MCF 10A (cell line): ENCODE data around the gene COL9A2. TPM values are rescaled to one million over a fixed set of nuclear protein-coding genes. Genes with fewer than 3 reads are reported as not detected.

Source experiments
- Bru-seq: library from RNA; stranded (reverse); fragments of 400-500 nt; gene quantifications from one replicate; lab custom pipeline; 2021; lab: Mats Ljungman, UMichigan
- BruChase-seq, 2 experiments: library from RNA; stranded (reverse); fragments of 400-500 nt; gene quantifications; one replicate each; lab custom pipeline; 2021; lab: Mats Ljungman, UMichigan
- BruUV-seq: library from RNA; stranded (reverse); fragments of 400-500 nt; replicated peaks from 2 replicates; lab custom pipeline; 2021; lab: Mats Ljungman, UMichigan
- CTCF ChIA-PET: fragments of 300-600 bp; sonication (Branson Sonifier 250); formaldehyde crosslinking; extraction: SDS; loops from one replicate; lab custom pipeline; 2021; ENCODE audit warnings: antibody characterized with exemption, inconsistent platforms; lab: Yijun Ruan, JAX
- POLR2A ChIA-PET: fragments of 300-600, 350-650 bp; sonication (Branson Sonifier 250); formaldehyde crosslinking; extraction: SDS; loops from one replicate; lab custom pipeline; 2020; ENCODE audit warnings: antibody characterized with exemption, inconsistent platforms; lab: Yijun Ruan, JAX
- DNase-seq: peaks from one replicate; pipeline ENCODE4 v3.0.0-alpha.2; 2018; ENCODE audit not compliant: unreplicated experiment
- H3K27ac Mint-ChIP-seq: one replicate; pipeline ENCODE4 v1.8.0; 2022; ENCODE audit warnings: mild to moderate bottlenecking, low read depth, mixed read lengths; ENCODE audit not compliant: unreplicated experiment
- H3K27me3 Mint-ChIP-seq: one replicate; pipeline ENCODE4 v1.8.0; 2022; ENCODE audit warnings: mixed read lengths; ENCODE audit not compliant: insufficient read depth, unreplicated experiment
- H3K36me3 Mint-ChIP-seq: one replicate; pipeline ENCODE4 v1.8.0; 2022; ENCODE audit warnings: mild to moderate bottlenecking, moderate library complexity, mixed read lengths; ENCODE audit not compliant: insufficient read depth, unreplicated experiment
- H3K4me1 Mint-ChIP-seq: one replicate; pipeline ENCODE4 v1.8.0; 2022; ENCODE audit warnings: mixed read lengths; ENCODE audit not compliant: insufficient read depth, unreplicated experiment
- H3K4me3 Mint-ChIP-seq: one replicate; pipeline ENCODE4 v1.8.0; 2022; ENCODE audit warnings: mild to moderate bottlenecking, moderate library complexity, mixed read lengths; ENCODE audit not compliant: unreplicated experiment
- H3K9me3 Mint-ChIP-seq: one replicate; pipeline ENCODE4 v1.8.0; 2022; ENCODE audit warnings: mixed read lengths; ENCODE audit not compliant: unreplicated experiment
- intact Hi-C: fragments of 100-400 bp; cut with micrococcal nuclease; formaldehyde crosslinking; loops from 2 replicates; pipeline ENCODE4 v1.14.1; 2022
- long read RNA-seq: library from polyadenylated mRNA; stranded (forward); transcript quantifications from one replicate; pipeline ENCODE4 v2.0.0, GENCODE V29; 2022
- total RNA-seq: library from RNA; stranded (reverse); gene quantifications from 2 replicates; pipeline ENCODE4 v1.2.3, GENCODE V29; 2022
- TF ChIP-seq, protein P1 (sequence below): fragments of 200-600 bp; IDR thresholded peaks from one replicate; pipeline ENCODE4 v1.8.0; 2022; ENCODE audit warnings: antibody characterized with exemption, mild to moderate bottlenecking; ENCODE audit not compliant: unreplicated experiment

COL9A2 gene
- total RNA-seq, result not detected in 2 replicates
- not detected for Bru-seq, nascent RNA
- not detected for BruChase-seq, experiment 1, labeled RNA remaining after a 6-hour chase
- percentile 6 among the genes with signal in this experiment for BruChase-seq, experiment 2, labeled RNA remaining after a 2-hour chase
- long read RNA-seq, result 0 reads

DNA sequence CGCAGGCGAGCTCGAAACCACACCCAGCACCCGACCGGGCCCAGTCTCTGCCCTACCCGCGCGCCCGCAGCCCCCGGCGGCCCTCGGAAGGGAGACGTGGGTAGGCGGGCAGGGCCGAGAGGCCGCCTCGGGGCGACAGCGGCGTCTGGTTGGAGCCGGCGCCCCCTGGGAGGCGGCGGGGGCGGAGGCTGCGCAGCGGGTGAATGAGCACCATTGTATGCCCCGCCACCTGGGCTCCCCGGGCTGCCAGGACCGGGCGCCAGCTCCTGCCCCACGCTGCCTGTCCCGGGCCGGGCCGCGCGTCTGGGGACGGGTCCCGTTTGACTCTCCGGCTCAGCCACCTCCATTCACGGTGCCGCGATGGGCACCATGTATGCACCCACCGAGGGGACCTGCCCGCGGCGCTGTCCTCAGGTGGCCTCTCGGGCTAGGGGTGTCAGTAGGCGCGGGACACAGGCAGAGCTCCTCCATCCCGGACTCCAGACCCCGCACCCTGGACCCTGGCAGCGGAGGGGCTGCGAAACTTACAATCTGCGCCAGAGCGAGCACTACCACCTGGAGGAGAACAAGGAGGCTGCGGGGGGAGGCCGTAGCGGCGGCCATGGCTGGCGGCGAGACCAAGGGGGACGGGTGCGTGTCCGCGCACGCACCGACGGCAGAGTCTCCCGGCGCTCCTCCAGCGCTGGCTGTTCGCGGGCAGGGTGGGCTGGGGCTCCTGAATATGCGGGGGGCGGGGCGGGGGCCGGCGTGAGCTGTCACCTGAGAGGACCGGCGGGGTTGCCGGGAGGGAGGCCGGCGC, at the start of gene COL9A2:
TSS of gene COL9A2 (minus strand) at position 692 of the 799 bp plus-strand sequence. CDS start at position 603, 89 bp downstream.
- Mint-ChIP-seq H3K9me3 (no peaks in the 10 kb centered on the region), H3K4me1 (peaks cover 7% of the 10 kb centered on the region), H3K27me3 (peaks cover 34% of the 10 kb centered on the region), H3K4me3 (no peak within 1 kb of the TSS), H3K27ac (no peak within 1 kb of the TSS), H3K36me3 (no peaks in the 10 kb centered on the region)
- TF ChIP-seq, protein P1, sequence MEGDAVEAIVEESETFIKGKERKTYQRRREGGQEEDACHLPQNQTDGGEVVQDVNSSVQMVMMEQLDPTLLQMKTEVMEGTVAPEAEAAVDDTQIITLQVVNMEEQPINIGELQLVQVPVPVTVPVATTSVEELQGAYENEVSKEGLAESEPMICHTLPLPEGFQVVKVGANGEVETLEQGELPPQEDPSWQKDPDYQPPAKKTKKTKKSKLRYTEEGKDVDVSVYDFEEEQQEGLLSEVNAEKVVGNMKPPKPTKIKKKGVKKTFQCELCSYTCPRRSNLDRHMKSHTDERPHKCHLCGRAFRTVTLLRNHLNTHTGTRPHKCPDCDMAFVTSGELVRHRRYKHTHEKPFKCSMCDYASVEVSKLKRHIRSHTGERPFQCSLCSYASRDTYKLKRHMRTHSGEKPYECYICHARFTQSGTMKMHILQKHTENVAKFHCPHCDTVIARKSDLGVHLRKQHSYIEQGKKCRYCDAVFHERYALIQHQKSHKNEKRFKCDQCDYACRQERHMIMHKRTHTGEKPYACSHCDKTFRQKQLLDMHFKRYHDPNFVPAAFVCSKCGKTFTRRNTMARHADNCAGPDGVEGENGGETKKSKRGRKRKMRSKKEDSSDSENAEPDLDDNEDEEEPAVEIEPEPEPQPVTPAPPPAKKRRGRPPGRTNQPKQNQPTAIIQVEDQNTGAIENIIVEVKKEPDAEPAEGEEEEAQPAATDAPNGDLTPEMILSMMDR, result no peak
- BruUV-seq, result no TSS peak
- ChIA-PET CTCF (interaction anchor here (0.6 to 3.4 kb wide), 3 partner anchors 25 to 173 kb away, joined by 3 to 10 read pairs (median 4); no protein-coding TSS in a partner anchor), POLR2A (no interaction called here)
- peak; percentile 9 for DNase-seq
- intact Hi-C loops, result loop anchor here (5.0 kb wide), 1 partner anchor 164 kb away; no protein-coding TSS in a partner anchor

DNA sequence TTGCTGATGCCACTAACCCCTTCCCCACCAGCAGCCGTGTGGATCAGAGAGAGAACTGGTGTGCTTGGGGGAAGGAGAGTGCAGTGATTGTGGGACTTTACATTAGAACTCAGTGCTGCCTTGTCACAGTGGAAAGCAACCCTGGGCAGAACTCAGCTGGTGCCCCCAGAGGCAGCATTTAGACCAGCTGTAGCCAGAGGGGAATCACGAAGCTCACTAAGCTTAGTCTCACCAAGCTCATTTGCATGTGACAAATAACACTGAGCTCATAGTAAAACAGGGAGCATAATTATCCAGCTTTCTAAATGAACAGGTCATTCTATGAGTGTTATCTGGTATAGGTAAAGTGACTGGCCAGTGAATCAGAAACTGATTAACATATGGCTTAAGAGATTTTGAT, 46.6 kb upstream of the COL9A2 start:
- H3K27me3 Mint-ChIP-seq, result no peaks in the 10 kb centered on the region
- no peak overlapping the region for H3K27ac Mint-ChIP-seq
- BruUV-seq, result no TSS peak
- DNase-seq, result no peak
- intact Hi-C loops, result no loop called here
- H3K4me3 Mint-ChIP-seq, result no peak overlapping the region
- H3K36me3 Mint-ChIP-seq, result no peaks in the 10 kb centered on the region
- H3K9me3 Mint-ChIP-seq, result peaks cover 11% of the 10 kb centered on the region
- no peaks in the 10 kb centered on the region for H3K4me1 Mint-ChIP-seq
- CTCF ChIA-PET, result interaction anchor here (2.0 kb wide), 1 partner anchor 25 kb away, joined by 10 read pairs; no protein-coding TSS in a partner anchor
- POLR2A ChIA-PET, result interaction anchor here (3.1 kb wide), 1 partner anchor 11 kb away, joined by 13 read pairs; the partner anchor contains the start of gene SMAP2
- TF ChIP-seq, protein P1, result no peak

DNA sequence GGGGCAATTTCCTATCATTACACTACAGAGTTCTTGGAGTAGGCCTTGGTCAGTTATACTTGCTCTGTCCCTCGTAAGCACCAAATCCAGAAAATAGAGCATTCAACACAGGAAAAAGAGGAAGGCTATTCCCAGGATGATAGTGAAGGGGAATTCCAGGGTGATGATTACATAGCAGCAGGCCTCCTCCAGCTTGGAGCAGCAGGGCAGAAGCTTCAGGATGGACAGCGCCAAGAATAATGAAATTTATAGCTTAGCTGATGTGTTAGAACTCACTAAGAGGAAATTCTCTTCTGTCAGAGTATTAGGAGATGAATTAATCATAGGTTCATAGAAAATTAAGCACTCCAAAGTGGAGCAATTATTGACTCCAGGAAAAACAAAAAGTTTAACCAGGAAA, 45.6 kb upstream of the COL9A2 start:
- Mint-ChIP-seq H3K27ac (no peak overlapping the region), H3K4me3 (no peak overlapping the region), H3K4me1 (no peaks in the 10 kb centered on the region), H3K27me3 (no peaks in the 10 kb centered on the region), H3K9me3 (peaks cover 14% of the 10 kb centered on the region), H3K36me3 (no peaks in the 10 kb centered on the region)
- TF ChIP-seq, protein P1, result no peak
- ChIA-PET POLR2A (interaction anchor here (0.8 to 3.1 kb wide), 2 partner anchors 12 to 179 kb away, joined by 4 to 13 read pairs; partner anchors contain the start of gene SMAP2), CTCF (interaction anchor here (0.6 kb wide), 1 partner anchor 14 kb away, joined by 3 read pairs; no protein-coding TSS in a partner anchor)
- intact Hi-C loops, result no loop called here
- DNase-seq, result no peak
- BruUV-seq, result no TSS peak

DNA sequence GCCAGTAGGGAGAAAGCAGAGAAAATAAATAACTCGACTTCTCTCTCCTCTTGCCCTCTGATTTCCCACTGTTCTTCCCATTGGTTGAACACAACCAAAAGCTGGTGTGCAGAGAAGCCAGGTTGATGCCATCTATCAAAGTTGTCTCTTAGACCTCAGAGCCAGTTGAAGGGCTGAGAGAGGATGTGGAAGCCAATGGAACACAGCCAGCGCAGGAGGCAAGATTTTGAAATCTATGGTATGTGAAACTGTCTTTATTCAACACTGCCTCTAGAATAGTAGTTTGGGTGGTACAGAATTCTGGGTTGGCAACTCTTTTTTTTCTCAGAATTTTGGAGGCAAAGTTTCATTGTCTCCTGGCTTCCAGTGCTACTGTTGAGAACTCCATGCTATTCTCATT, 45.1 kb upstream of the COL9A2 start:
- Mint-ChIP-seq H3K4me1 (no peaks in the 10 kb centered on the region), H3K27ac (no peak overlapping the region), H3K9me3 (peaks cover 14% of the 10 kb centered on the region), H3K36me3 (no peaks in the 10 kb centered on the region), H3K27me3 (no peaks in the 10 kb centered on the region), H3K4me3 (no peak overlapping the region)
- ChIA-PET POLR2A (interaction anchor here (0.8 to 3.1 kb wide), 2 partner anchors 12 to 179 kb away, joined by 4 to 13 read pairs; partner anchors contain the start of gene SMAP2), CTCF (interaction anchor here (0.7 to 1.4 kb wide), 2 partner anchors 21 to 24 kb away, joined by 4 to 6 read pairs; no protein-coding TSS in a partner anchor)
- intact Hi-C loops, result no loop called here
- DNase-seq, result no peak
- TF ChIP-seq, protein P1, result no peak
- no TSS peak for BruUV-seq
